ENCODE results near the gene HSPA1A. TPM values are rescaled to one million over a fixed set of nuclear protein-coding genes. Genes with fewer than 3 reads are reported as not detected.
"Not testable (repeated sequence)": the region's sequence is repeated elsewhere in the genome, so short reads cannot be mapped to it uniquely, and the experiment has no call there.

The HSPA1A gene
- total RNA-seq, 4 donors from 2014 or later = 158 to 362 (median 223) TPM

GRCh38 chr6:31836047-31836473, 20.7 kb downstream of the HSPA1A start:
- H3K27ac ChIP-seq = peak overlapping the region; percentile 69 to 98 (median 94)
- no peak for DNase-seq
- intact Hi-C loops (cut with DNase I) = loop anchor here (10.0 kb wide), 2 partner anchors 101 to 151 kb away; partner anchors contain the start of genes CLIC1 and LY6G5C
- no peak for TF ChIP-seq POLR2A (IDR thresholded peaks at IDR 0.05)
- TF ChIP-seq CTCF (IDR thresholded peaks at IDR 0.05) = no peak
- peaks cover 22 to 73% (median 50%) of the 10 kb centered on the region in 3 donors for H3K4me1 ChIP-seq
- WGBS, 2 donors = 2 to 39% methylated on average over 14 of the region's 14 CpGs
- H3K9me3 ChIP-seq = no peaks in the 10 kb centered on the region
- H3K36me3 ChIP-seq = peaks cover 11 to 47% (median 31%) of the 10 kb centered on the region in 3 donors
- no peaks in the 10 kb centered on the region for H3K27me3 ChIP-seq
- peak overlapping the region; percentile 81 to 99 (median 90) for H3K4me3 ChIP-seq

GRCh38 chr6:31836474-31837368, 21.4 kb downstream of the HSPA1A start:
- Histone ChIP-seq H3K27me3 (no peaks in the 10 kb centered on the region), H3K4me1 (peaks cover 17 to 67% (median 45%) of the 10 kb centered on the region in 3 donors), H3K27ac (peak overlapping the region; percentile 69 to 98 (median 94)), H3K36me3 (peaks cover 11 to 53% (median 35%) of the 10 kb centered on the region in 3 donors), H3K9me3 (no peaks in the 10 kb centered on the region), H3K4me3 (peak overlapping the region; percentile 81 to 99 (median 90))
- WGBS, 2 donors = 8 to 22% methylated on average over 12 of the region's 12 CpGs
- intact Hi-C loops (cut with DNase I) = loop anchor here (10.0 kb wide), 2 partner anchors 102 to 152 kb away; partner anchors contain the start of genes CLIC1 and LY6G5C
- TF ChIP-seq CTCF (IDR thresholded peaks at IDR 0.05) (peak in 2 of 6 experiments; percentile 5 to 15), POLR2A (IDR thresholded peaks at IDR 0.05) (no peak)
- no peak for DNase-seq

GRCh38 chr6:31837369-31838113, 22.2 kb downstream of the HSPA1A start:
- peak overlapping the region in 3 of 4 donors; percentile 81 to 90 (median 90) for H3K4me3 ChIP-seq
- H3K27ac ChIP-seq = peak overlapping the region; percentile 69 to 98 (median 94)
- no peaks in the 10 kb centered on the region for H3K27me3 ChIP-seq
- no peaks in the 10 kb centered on the region for H3K9me3 ChIP-seq
- TF ChIP-seq CTCF (IDR thresholded peaks at IDR 0.05) (no peak), POLR2A (IDR thresholded peaks at IDR 0.05) (no peak)
- intact Hi-C loops (cut with DNase I) = loop anchor here (10.0 kb wide), 2 partner anchors 103 to 153 kb away; partner anchors contain the start of genes CLIC1 and LY6G5C
- WGBS, 2 donors = 10 to 18% methylated on average over 1 of the region's 1 CpG
- H3K4me1 ChIP-seq = peaks cover 16 to 58% (median 38%) of the 10 kb centered on the region in 3 donors
- peaks cover 11 to 53% (median 35%) of the 10 kb centered on the region in 3 donors for H3K36me3 ChIP-seq
- DNase-seq = no peak

- DNase-seq, H3K9me3 ChIP-seq, H3K27me3 ChIP-seq: not testable (repeated sequence)
- peaks cover 16 to 52% (median 38%) of the 10 kb centered on the region in 3 donors for H3K4me1 ChIP-seq
- intact Hi-C loops (cut with DNase I) = loop anchor here (10.0 kb wide), 2 partner anchors 103 to 153 kb away; partner anchors contain the start of genes CLIC1 and LY6G5C
- WGBS, 2 donors = 72 to 82% methylated on average over 7 to 9 of the region's 9 CpGs
- H3K27ac ChIP-seq = peak overlapping the region in 2 of 4 donors; percentile 97 to 98
- H3K4me3 ChIP-seq = peak overlapping the region in 1 of 4 donors; percentile 90
- H3K36me3 ChIP-seq = peaks cover 11 to 53% (median 35%) of the 10 kb centered on the region in 3 donors
These were observed 22.8 kb downstream of the HSPA1A start for GRCh38 chr6:31838114-31838553.

GRCh38 chr6:31838968-31839367, 23.6 kb downstream of the HSPA1A start:
- no peak for TF ChIP-seq CTCF (IDR thresholded peaks at IDR 0.05)
- TF ChIP-seq POLR2A (IDR thresholded peaks at IDR 0.05) = no peak
- Histone ChIP-seq H3K9me3 (no peaks in the 10 kb centered on the region), H3K4me1 (peaks cover 16 to 44% (median 31%) of the 10 kb centered on the region in 3 donors), H3K27ac (no peak overlapping the region), H3K36me3 (peaks cover 11 to 53% (median 35%) of the 10 kb centered on the region in 3 donors), H3K27me3 (no peaks in the 10 kb centered on the region), H3K4me3 (no peak overlapping the region)
- 96% methylated on average over 3 of the region's 3 CpGs for WGBS, 2 donors
- intact Hi-C loops (cut with DNase I) = loop anchor here (10.0 kb wide), 2 partner anchors 104 to 154 kb away; partner anchors contain the start of genes CLIC1 and LY6G5C
- DNase-seq = no peak

- not testable (repeated sequence) for H3K9me3 ChIP-seq, DNase-seq, H3K4me3 ChIP-seq, H3K27ac ChIP-seq, H3K27me3 ChIP-seq
- Histone ChIP-seq H3K36me3 (peaks cover 11 to 53% (median 35%) of the 10 kb centered on the region in 3 donors), H3K4me1 (peaks cover 16 to 41% (median 31%) of the 10 kb centered on the region in 3 donors)
- intact Hi-C loops (cut with DNase I) = loop anchor here (10.0 kb wide), 2 partner anchors 105 to 155 kb away; partner anchors contain the start of genes CLIC1 and LY6G5C
- WGBS, 2 donors = 83 to 85% methylated on average over 8 of the region's 8 CpGs
These were observed 24.4 kb downstream of the HSPA1A start for GRCh38 chr6:31839779-31840126.

Data from esophagus squamous epithelium (tissue), 5 donors.